ENCODE results near the gene RIMKLB.
"Not testable (repeated sequence)": the region's sequence is repeated elsewhere in the genome, so short reads cannot be mapped to it uniquely, and the experiment has no call there.

Gene RIMKLB

DNA sequence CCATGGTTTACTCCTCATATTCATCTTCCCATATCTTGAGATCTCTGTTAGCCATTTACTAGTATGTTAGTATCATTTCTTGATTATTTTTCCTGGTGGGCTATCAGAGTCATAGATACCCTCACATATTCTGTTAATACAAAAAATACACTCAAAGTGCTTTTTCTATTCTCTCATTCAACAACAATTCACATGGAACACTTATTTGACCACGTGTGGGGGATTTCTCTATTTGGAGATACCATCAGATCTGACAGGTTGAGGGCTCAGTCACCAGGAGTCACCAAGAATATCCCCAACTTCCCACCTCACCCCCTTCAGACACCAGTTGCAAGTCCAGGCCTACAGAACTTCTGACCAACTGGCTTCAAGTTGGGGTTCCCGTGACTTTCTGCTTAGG, 72.7 kb downstream of the RIMKLB start:
- DNase-seq (ENCODE audit: low read depth in 1 of 2, low spot score in 1 of 2): no peak
- TF ChIP-seq JUND (IDR thresholded peaks at IDR 0.05; ENCODE audit: low read depth): no peak
- in situ Hi-C loops (cut with HindIII; ENCODE audit: low pct_unique_long_range_greater_than_20kb, low sequenced_read_pairs): no loop called here

DNA sequence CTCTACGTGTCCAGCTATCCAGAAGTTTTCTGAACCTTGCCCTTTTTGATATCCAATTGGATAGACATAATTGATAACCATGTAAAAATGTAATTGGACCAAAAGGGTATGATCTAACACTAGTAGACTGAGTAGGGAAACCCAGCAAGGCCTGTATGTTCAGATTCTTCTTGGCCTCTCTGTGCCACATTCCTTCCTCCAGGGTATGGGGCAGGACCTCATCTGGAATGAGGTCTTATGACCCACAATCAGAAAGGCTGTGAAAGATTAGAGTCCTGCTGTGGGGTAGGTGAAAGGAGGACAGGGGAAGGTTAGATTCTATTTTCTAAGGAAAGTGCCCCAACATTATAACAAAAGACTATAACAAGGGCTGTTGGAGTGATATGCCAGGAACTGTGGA, 73.3 kb downstream of the RIMKLB start:
- TF ChIP-seq JUND (IDR thresholded peaks at IDR 0.05; ENCODE audit: low read depth): no peak
- in situ Hi-C loops (cut with HindIII; ENCODE audit: low pct_unique_long_range_greater_than_20kb, low sequenced_read_pairs): no loop called here
- peak in 1 of 2 experiments; percentile 6 for DNase-seq (ENCODE audit: low read depth in 1 of 2, low spot score in 1 of 2)

DNA sequence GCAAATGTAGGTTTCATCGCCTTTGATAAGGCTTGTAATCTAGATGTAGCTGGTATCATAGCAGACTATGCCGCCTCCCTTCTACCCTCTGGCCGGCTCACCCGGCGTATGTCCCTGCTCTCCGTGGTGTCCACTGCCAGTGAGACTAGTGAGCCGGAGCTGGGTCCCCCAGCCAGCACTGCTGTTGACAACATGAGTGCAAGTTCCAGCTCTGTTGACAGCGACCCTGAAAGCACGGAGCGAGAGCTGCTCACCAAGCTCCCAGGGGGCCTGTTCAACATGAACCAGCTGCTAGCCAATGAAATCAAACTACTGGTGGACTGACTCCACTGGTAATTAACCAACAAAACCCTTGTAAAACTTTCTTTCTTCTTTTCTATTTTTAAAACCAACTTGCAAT, 75.7 kb downstream of the RIMKLB start:
- no peak for TF ChIP-seq JUND (IDR thresholded peaks at IDR 0.05; ENCODE audit: low read depth)
- DNase-seq (ENCODE audit: low read depth in 1 of 2, low spot score in 1 of 2): no peak
- in situ Hi-C loops (cut with HindIII; ENCODE audit: low pct_unique_long_range_greater_than_20kb, low sequenced_read_pairs): no loop called here

DNA sequence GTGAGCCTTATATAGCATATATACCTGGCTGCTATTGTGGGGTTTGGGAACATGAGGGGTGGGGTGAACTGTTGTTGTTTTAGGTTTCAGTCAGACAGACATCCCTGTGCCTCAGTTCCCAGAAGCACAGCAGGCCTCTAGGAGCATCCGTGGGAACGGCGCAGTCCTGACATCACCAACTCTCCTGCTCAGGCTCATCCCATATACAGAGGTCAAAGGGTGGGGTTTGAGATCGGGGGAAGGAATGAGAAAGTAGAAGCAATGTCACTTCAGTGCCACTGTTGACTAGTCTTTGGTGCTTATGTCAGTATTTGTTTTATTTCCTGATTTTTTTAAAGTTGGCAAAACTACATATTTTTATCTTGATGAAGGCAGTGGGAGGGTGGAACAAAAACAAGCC, 81.5 kb downstream of the RIMKLB start:
- in situ Hi-C loops (cut with HindIII; ENCODE audit: low pct_unique_long_range_greater_than_20kb, low sequenced_read_pairs): no loop called here
- TF ChIP-seq JUND (IDR thresholded peaks at IDR 0.05; ENCODE audit: low read depth): no peak
- DNase-seq (ENCODE audit: low read depth in 1 of 2, low spot score in 1 of 2): no peak

DNA sequence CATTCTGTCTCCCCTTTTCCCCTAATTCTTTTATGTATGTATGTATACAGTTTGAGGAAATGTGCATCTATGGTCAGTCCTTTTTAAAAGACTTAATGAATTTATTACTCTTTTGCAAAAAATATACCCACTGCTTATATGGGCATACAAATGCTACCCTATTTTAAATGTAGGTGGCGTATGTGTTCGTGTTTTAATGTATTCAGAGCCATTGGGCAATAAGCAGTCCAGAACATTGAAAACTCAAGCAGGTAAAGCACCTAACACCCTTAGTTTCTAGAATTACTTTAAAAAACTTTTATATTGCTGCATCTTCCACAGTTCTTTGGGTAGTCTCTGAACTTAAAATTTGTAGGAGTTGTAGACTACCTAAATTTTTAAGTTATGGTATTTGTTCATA, 82.1 kb downstream of the RIMKLB start:
- in situ Hi-C loops (cut with HindIII; ENCODE audit: low pct_unique_long_range_greater_than_20kb, low sequenced_read_pairs): no loop called here
- TF ChIP-seq JUND (IDR thresholded peaks at IDR 0.05; ENCODE audit: low read depth): no peak
- DNase-seq (ENCODE audit: low read depth in 1 of 2, low spot score in 1 of 2): peak in 1 of 2 experiments; percentile 13

DNA sequence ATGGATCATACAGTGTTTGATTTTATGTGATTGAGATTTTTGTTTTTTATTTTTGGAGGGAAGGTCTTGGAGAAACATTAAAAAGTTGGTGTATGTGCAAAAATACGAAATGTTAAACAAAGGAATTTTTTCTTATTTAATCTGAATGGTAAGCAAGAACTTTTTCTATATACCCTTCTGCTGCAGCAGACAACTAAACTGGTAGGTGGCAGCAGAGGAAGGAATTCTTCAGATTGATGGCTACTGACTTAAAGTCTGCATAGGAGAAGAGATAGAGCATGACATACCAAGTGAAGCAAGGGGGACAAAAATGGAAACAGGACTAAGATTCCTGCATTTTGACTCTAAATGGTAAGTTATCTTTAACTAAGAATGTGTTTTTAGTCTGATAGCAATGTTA, 82.6 kb downstream of the RIMKLB start:
- peak; percentile 16 to 46 for DNase-seq (ENCODE audit: low read depth in 1 of 2, low spot score in 1 of 2)
- TF ChIP-seq JUND (IDR thresholded peaks at IDR 0.05; ENCODE audit: low read depth): no peak
- in situ Hi-C loops (cut with HindIII; ENCODE audit: low pct_unique_long_range_greater_than_20kb, low sequenced_read_pairs): no loop called here

DNA sequence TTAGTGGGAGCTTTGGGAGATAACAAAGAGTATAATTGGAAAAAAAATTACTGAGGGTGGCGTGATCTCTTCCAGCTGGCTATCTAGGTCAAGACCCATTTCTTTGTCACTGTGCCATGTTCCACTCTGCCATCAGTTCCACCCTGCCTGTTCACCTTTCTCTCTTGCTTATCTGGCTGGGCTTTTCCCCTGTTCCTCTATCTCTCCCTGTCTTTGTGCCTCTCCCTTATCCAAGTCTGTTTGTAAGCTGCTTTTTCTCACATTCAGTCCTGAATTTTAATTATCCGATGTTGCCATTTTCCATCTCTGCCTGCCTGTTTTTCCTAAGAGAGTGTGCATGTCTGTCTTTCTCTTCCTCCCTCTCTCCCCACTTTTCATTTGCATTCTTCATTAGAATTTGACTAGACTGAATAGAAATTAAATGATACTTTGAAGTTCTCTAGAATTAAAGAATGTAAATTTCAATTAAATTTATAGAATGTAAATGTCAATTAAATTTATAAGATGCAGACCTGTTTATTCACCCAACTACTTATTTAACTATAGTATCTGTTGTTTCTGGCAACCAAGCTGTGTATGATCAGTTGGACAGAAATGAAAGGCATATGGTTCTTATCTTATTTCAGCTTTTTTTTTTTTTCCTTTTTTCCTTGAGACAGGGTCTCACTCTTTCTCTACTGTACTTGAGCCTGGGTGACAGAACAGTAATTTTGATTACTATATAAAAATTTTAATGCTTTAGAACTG, 83.8 kb downstream of the RIMKLB start:
- no peak for DNase-seq (ENCODE audit: low read depth in 1 of 2, low spot score in 1 of 2)
- TF ChIP-seq JUND (IDR thresholded peaks at IDR 0.05; ENCODE audit: low read depth): no peak
- in situ Hi-C loops (cut with HindIII; ENCODE audit: low pct_unique_long_range_greater_than_20kb, low sequenced_read_pairs): no loop called here

DNA sequence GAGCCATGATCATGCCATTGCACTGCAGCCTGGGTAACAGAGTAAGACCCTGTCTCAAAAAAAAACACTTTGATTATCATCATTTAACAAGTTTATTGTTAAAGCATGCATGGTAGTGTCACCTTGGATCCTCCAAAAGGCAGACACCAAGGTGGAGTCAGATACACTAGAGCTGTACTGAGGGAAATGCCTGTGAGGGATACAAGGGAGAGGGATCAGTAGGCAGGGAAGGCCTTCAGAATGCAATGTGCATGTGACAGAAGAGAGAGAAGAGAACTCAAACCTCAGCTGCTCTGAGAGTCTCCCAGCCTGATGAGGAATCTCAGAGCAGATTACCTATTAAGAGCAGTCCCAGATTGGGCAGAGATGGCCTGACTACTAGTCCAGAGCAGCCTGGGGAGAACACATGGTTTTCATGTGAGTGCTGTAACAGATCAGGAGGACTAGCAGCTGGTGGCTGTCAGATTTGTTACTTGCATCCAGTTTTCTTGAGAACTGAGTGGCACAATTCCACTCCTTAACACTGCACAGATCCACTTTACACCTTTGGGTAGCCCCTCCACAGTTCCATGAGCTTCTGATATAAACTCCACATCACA, 86.6 kb downstream of the RIMKLB start:
- no peak for DNase-seq (ENCODE audit: low read depth in 1 of 2, low spot score in 1 of 2)
- TF ChIP-seq JUND (IDR thresholded peaks at IDR 0.05; ENCODE audit: low read depth): no peak
- in situ Hi-C loops (cut with HindIII; ENCODE audit: low pct_unique_long_range_greater_than_20kb, low sequenced_read_pairs): no loop called here

DNA sequence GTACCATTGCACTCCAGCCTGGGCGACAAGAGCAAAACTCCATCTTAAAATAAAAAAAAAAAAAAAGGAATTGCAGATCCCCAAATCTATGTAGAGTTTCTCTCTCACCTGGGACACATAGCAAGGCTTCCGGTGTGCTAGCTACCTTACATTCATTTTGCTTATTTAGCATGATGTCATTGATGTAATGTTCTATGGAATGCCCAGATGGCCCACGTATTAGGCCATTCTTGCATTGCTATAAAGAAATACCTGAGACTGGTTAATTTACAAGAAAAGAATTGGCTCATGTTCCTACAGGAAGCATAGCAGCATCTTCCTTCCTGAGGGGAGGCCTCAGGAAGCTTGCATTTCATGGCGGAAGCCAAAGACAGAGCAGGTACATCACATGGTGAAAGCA, 87.7 kb downstream of the RIMKLB start:
- no peak for TF ChIP-seq JUND (IDR thresholded peaks at IDR 0.05; ENCODE audit: low read depth)
- no peak for DNase-seq (ENCODE audit: low read depth in 1 of 2, low spot score in 1 of 2)
- in situ Hi-C loops (cut with HindIII; ENCODE audit: low pct_unique_long_range_greater_than_20kb, low sequenced_read_pairs): no loop called here

DNA sequence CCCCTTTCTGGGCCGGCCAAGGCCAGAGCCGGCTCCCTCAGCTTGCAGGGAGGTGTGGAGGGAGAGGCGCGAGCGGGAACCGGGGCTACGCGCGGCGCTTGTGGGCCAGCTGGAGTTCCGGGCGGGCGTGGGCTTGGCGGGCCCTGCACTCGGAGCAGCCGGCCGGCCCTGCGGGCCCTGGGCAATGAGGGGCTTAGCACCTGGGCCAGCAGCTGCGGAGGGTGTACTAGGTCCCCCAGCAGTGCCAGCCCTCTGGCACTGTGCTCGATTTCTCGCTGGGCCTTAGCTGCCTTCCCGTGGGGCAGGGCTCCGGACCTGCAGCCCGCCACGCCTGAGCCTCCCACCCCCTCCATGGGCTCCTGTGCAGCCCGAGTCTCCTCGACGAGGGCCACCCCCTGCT, 89.4 kb downstream of the RIMKLB start:
- in situ Hi-C loops (cut with HindIII; ENCODE audit: low pct_unique_long_range_greater_than_20kb, low sequenced_read_pairs); DNase-seq (ENCODE audit: low read depth in 1 of 2, low spot score in 1 of 2): not testable (repeated sequence)

DNA sequence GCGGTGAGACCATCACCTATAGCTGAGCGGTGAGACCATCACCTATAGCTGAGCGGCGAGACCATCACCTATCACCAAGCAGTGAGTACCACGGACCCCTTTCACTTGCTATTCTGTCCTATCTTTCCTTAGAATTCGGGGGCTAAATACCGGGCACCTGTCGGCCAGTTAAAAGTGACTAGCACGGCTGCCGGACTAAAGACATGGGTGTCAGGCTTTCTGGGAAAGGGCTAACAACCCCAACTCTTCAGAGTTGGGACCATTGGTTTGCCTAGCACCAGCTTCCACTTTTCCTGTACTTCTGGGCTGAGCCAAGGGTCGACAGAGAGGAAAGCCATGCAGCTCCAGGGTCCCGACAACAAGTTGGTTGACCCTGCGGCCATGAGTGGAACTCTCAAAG, 90.9 kb downstream of the RIMKLB start:
- in situ Hi-C loops (cut with HindIII; ENCODE audit: low pct_unique_long_range_greater_than_20kb, low sequenced_read_pairs); DNase-seq (ENCODE audit: low read depth in 1 of 2, low spot score in 1 of 2): not testable (repeated sequence)

DNA sequence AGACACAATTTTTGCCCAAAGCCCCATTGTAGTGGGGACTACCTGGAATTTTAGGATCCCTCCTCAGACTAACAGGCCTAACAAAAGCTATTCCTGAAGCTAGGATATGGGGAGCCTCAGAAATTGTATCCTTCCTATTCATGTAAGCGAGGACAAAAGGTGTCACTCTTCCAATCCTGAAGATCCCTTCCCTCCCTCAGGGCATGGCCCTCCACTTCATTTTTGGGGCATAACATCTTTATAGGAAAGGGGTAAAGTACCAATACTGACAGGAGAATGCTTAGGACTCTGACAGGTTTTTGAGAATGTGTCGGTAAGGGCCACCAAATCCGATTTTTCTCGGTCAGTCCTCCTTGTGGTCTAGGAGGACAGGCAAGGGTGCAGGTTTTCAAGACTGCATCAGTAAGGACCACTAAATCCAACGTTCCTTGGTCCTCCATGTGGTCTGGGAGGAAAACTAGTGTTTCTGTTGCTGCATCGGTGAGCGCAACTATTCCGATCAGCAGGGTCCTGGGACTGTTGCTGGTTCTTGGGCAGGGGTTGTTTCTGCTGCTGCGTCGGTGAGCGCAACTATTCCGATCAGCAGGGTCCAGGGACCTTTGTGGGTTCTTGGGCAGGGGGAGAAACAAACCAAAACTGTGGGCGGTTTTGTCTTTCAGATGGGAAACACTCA, 91.7 kb downstream of the RIMKLB start:
- in situ Hi-C loops (cut with HindIII; ENCODE audit: low pct_unique_long_range_greater_than_20kb, low sequenced_read_pairs); DNase-seq (ENCODE audit: low read depth in 1 of 2, low spot score in 1 of 2): not testable (repeated sequence)

DNA sequence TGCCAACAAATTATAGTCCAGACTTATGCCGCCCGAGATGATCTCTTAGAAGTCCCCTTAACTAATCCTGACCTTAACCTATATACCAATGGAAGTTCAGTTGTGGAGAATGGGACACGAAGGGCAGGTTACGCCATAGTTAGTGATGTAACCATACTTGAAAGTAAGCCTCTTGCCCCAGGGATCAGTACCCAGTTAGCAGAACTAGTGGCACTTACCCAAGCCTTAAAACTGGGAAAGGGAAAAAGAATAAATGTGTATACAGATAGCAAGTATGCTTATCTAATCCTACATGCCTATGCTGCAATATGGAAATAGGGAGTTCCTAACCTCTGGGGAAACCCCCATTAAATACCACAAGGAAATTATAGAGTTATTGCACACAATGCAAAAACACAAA, 95.4 kb downstream of the RIMKLB start:
- in situ Hi-C loops (cut with HindIII; ENCODE audit: low pct_unique_long_range_greater_than_20kb, low sequenced_read_pairs); DNase-seq (ENCODE audit: low read depth in 1 of 2, low spot score in 1 of 2): not testable (repeated sequence)

DNA sequence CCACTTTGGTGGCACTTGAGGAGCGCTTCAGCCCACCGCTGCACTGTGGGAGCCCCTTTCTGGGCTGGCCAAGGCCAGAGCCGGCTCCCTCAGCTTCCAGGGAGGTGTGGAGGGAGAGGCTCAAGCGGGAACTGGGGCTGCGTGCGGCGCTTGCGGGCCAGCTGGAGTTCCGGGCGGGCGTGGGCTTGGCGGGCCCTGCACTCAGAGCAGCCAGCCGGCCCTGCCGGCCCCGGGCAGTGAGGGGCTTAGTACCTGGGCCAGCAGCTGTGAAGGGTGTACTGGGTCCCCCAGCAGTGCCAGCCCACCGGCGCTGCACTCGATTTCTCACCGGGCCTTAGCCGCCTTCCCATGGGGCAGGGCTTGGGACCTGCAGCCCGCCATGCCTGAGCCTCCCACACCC, 96.8 kb downstream of the RIMKLB start:
- in situ Hi-C loops (cut with HindIII; ENCODE audit: low pct_unique_long_range_greater_than_20kb, low sequenced_read_pairs); DNase-seq (ENCODE audit: low read depth in 1 of 2, low spot score in 1 of 2): not testable (repeated sequence)
